ENCODE measurements around the gene MOB4. TPM values are rescaled to one million over a fixed set of nuclear protein-coding genes. Genes with fewer than 3 reads are reported as not detected.
"Not testable (repeated sequence)": the region's sequence is repeated elsewhere in the genome, so short reads cannot be mapped to it uniquely, and the experiment has no call there.

The MOB4 gene
- total RNA-seq, 1 experiment from 2014 or later, result 34.1 TPM

DNA sequence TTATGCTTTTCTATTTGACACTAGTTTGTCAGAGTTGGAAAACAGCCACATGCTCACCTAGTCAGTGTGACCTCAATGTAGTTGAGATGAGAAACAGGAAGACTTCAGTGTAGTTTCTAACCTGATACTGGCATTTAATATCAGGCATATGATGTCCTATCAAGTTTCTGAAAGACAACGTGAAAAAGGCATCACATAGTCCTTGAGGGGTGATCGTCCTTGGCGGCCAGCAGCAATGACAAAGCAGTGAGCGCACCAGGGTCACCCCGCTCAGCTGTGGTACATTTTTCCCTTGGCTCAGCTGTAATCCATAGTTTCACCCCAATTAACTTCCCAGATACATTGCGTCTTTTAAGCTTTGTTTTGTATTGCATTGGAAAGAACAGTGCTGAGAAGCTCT is 11.4 kb upstream of the MOB4 start:
- DNase-seq (ENCODE audit: low spot score), result no peak
- in situ Hi-C loops (cut with HindIII; ENCODE audit: low sequenced_read_pairs), result no loop called here

DNA sequence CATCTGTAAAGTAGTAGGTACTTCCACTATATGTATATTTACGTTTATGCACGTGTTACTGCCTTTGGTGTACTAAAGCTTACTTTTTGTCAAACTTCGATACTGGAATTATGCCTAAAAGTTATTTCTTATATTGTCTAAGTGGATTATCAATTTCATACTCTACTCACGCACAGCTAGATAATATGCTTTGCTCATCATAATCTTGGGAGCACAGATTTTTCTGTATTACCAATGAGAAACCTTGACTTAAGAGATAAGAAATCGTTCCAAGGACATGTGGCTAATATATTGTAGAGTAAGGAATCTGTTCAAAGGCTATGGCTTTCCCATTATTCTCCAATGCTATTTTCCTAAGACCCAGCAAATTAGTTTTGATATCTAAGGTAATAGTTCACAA is 9.2 kb upstream of the MOB4 start:
- DNase-seq (ENCODE audit: low spot score), result no peak
- in situ Hi-C loops (cut with HindIII; ENCODE audit: low sequenced_read_pairs), result no loop called here

DNA sequence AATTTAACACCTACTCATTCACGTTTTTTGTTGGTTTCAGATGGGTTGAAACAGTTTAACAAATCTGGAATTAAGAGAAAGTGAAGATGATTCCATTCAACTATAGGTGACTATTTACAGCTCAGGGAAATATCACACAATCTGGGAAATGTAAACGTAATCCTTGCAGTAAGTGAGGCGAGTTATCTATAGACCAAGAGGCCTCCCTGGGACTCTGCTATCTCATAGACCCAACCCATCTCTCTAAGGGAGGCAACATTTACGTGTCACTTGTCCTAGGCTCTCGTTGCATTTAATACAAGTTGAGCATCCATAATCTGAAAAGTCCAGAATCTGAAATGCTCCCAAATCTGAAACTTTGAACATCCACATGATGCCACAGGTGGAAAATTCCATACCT is 2.0 kb upstream of the MOB4 start:
- in situ Hi-C loops (cut with HindIII; ENCODE audit: low sequenced_read_pairs), result no loop called here

DNA sequence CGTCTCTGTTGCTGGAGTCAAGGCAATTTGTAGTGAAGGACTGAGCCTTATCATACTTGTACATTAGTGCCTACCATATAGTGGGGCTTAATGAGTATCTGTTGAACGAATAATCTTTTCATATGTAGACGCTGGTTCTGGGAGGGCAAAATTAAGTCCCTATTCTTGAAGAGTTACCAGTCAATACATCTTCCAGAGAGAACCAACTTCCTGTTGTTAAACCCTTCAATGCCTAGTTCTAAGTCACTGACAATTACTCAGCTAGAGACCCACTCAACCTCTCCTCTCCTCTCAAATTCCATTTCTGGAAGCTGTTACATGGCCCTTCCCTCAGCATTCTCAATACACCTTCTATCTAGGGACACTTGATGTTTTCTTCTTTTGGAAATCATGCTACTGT is 1.1 kb upstream of the MOB4 start:
- in situ Hi-C loops (cut with HindIII; ENCODE audit: low sequenced_read_pairs), result no loop called here
- DNase-seq (ENCODE audit: low spot score), result no peak

More for the DNA sequence above, 2.0 kb upstream of the MOB4 start:
- no peak for DNase-seq (ENCODE audit: low spot score)

DNA sequence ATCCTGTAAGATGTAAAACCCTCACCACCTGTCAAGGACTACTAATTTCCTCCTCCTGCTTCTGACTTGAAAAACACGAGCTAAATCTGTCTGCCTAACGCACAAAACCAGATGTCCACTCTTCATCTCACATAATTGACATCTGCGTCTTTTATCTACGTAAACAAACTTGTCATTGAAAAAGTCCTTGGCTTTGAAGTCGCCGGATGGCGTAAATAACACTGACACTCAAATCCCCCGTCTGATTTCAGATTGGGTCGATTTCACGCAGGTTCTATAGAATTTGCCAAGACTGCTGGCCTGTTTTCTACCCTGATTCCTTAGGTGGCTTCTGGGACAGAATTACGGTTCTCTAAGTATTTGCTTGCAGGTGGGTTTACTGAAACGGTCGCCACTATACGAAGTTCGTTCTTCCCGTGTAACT is 539 bp upstream of the MOB4 start:
- in situ Hi-C loops (cut with HindIII; ENCODE audit: low sequenced_read_pairs), result no loop called here
- DNase-seq (ENCODE audit: low spot score), result no peak

DNA sequence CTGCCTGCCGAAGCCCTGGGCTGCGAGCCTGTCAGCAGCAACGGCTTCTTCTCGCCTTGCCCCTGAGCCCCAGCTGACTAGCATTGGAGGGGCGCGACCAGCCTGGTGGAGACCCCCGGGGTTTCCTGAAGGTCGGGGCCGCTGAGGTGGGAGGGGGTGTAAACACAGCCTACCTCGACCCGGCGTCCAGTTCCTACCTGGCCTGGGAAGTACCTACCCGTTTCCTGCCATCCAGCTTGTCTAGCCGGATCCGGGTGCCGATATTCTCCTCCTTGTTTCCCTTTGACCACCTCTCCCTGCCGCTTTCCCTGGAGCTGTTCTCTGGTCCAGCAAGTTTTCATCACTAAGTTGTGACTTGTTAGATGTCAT is 511 bp downstream of the MOB4 start:
- in situ Hi-C loops (cut with HindIII; ENCODE audit: low sequenced_read_pairs), result no loop called here
- DNase-seq (ENCODE audit: low spot score), result peak; percentile 20

DNA sequence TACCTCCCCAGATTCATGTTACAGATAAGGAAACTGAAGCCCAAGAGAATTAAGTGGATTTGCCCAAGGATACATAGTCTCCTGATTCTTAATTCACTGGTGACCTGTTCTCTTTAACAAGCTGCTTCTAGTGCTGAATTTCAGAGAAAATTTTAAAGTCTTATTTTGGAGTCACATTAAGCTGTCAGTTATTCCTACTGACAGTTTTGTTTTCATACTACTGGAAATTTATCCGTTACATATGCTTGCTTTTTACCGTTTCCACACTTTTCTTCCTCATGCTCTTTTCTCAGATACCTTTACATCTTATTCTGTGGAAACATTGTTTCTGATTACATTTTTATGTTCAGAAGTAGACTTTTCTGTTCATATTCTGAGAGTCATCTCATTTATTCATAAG is 1.3 kb downstream of the MOB4 start:
- DNase-seq (ENCODE audit: low spot score), result no peak
- in situ Hi-C loops (cut with HindIII; ENCODE audit: low sequenced_read_pairs), result no loop called here

DNA sequence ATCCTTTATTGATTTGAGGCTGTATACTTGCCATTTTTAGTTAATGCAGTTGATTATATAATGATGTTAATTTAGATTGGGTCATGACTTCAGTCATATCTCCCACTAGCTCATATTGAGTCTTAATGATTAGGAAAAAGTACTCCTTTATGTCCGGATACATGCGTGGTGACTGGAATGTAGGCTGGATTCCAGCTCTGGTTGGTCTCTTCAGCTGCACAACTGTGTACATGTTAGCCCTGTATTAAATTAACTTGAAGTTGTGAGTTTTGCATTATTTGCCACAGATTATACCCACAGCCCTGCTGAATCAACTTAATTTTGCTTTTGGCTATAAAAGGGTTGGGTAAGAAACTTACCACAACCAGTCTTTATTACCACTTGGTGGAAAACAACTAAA is 22.5 kb downstream of the MOB4 start:
- in situ Hi-C loops (cut with HindIII; ENCODE audit: low sequenced_read_pairs), result no loop called here
- DNase-seq (ENCODE audit: low spot score), result no peak

GRCh38 chr2:197539734-197540133 is 23.9 kb downstream of the MOB4 start:
- no peak for DNase-seq (ENCODE audit: low spot score)
- in situ Hi-C loops (cut with HindIII; ENCODE audit: low sequenced_read_pairs), result no loop called here

DNA sequence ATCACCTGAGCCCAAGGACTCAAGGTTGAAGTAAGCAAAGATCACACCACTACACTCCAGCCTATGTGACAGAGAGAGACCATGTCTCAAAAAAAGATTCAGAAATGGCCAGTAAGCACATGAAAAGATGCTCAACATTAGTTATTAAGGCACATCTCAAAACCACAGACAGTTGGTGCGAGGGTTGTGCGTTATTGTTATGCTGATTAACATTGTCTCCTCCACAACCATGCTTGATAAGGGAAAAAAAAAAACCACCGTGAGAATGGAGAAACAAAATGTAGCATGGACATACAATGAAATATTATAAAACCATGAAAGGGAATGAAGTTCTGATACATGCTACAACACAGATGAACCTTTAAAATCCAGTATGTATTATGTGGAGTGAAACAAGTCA is 27.3 kb downstream of the MOB4 start:
- no peak for DNase-seq (ENCODE audit: low spot score)
- in situ Hi-C loops (cut with HindIII; ENCODE audit: low sequenced_read_pairs), result no loop called here

- in situ Hi-C loops (cut with HindIII; ENCODE audit: low sequenced_read_pairs), result no loop called here
- no peak for DNase-seq (ENCODE audit: low spot score)
Measured at GRCh38 chr2:197547163-197547900, 31.5 kb downstream of the MOB4 start.

- no peak for DNase-seq (ENCODE audit: low spot score)
- in situ Hi-C loops (cut with HindIII; ENCODE audit: low sequenced_read_pairs), result no loop called here
Measured at GRCh38 chr2:197548582-197548981, 32.7 kb downstream of the MOB4 start.

DNA sequence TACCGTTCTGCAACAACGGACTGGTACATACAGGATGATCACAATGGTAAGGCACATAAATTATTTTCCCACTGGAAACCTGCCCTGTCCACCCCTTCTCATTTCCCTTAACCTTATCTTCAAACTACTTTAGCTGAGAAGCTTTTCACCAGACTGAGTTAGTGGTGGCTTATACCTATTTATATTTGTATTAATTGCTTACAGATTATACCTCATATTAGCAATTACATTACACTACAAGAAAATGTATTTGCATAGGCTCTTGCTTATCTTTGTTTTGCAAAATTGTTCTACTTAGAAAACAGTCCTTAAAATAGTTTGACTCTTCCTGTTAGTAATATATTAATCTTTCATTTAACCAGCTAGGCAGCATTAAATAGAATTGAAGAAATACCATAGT is 35.4 kb downstream of the MOB4 start:
- in situ Hi-C loops (cut with HindIII; ENCODE audit: low sequenced_read_pairs); DNase-seq (ENCODE audit: low spot score): not testable (repeated sequence)

DNA sequence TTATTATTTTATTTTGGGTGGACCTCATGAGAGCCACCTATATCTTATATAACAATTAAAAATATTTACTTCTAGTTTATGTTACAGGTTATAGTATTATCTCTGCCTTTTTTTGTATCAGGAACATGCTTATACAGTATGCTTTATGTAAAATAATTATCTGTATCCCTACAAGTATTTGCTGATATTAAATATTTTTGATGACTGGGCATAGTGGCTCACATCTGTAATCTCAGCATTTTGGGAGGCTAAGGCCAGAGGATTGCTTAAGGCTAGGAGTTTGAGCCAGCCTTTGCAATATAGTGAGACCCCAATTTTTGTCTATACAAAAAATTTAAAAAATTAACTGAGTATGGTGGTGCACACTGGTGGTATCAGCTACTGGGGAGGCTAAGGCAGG is 39.6 kb downstream of the MOB4 start:
- in situ Hi-C loops (cut with HindIII; ENCODE audit: low sequenced_read_pairs), result no loop called here
- no peak for DNase-seq (ENCODE audit: low spot score)

DNA sequence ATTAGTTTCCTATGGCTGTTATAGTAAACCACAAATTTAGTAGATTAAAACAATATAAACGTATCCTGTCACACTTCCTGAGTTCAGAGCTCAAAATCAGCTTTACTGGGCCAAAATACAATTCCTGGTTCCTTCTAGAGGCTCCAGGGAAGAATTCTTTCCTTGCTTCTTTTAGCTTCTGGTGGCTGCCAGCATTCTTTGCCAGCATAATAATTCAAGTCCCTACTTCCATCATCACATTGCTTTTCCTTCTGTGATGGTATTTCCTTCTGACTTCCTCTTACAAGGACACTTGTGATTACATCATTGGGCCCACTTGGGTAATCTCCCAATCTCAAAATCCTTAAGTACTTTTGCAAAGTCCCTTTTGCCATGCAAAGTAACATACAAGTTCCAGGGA is 40.6 kb downstream of the MOB4 start:
- DNase-seq (ENCODE audit: low spot score), result peak; percentile 8
- in situ Hi-C loops (cut with HindIII; ENCODE audit: low sequenced_read_pairs), result no loop called here

- in situ Hi-C loops (cut with HindIII; ENCODE audit: low sequenced_read_pairs), result no loop called here
- DNase-seq (ENCODE audit: low spot score), result no peak
Measured at GRCh38 chr2:197558393-197558792, 42.5 kb downstream of the MOB4 start.

GRCh38 chr2:197559681-197560080 is 43.8 kb downstream of the MOB4 start:
- in situ Hi-C loops (cut with HindIII; ENCODE audit: low sequenced_read_pairs), result no loop called here
- DNase-seq (ENCODE audit: low spot score), result no peak

DNA sequence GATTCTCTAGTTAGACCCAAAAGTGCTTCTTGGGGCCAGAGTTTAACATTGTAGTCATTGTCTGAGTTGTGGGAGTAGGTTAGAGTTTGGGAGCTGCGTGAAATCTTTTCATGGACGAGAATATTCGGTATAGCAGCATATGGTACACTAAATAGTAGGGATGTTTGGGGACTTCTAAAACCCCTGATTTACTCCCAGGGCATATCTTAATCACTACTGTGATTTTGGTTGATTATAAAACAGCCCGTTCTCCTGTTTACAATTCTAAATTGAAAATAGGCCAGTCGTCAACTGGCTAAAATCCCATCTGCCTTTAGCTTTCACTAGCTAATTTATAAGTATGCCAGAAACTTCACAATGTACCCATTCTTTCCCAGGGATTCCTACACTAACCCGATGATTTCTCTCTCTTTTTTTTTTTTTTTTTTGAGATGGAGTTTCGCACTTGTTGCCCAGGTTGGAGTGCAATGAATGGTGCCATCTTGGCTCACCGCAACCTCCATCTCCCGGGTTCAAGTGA is 44.3 kb downstream of the MOB4 start:
- in situ Hi-C loops (cut with HindIII; ENCODE audit: low sequenced_read_pairs), result no loop called here
- DNase-seq (ENCODE audit: low spot score), result no peak

DNA sequence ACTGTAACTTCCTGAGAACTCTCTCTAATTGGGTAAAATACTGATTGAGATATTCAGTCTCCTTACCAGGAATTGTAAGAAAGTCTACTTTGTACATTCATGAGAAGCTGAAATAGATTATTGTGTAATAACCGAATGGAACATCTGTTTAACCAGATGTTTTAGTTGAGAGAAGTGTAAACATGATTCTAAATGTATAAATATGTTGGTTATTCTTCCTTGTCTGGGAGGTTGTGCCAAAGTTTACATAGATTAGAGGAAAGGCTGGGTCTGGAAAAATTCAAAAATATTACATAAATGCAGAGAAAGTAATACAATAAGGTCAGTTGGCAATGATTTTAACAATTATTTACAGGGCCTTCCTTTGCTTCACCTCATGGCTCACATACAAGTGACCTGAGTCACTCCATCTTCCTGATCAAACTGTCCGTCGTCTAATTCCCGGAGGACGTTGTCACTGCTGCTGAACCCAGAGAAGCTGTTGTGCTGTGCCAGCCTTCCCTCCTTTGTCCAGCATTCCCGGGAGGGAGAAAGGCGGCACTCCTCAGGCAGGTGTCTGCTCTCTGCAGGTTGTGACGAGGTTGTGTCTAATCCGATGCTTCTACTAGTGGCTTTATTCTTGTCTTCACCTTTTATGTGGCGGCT is 55.9 kb downstream of the MOB4 start:
- no peak for DNase-seq (ENCODE audit: low spot score)
- in situ Hi-C loops (cut with HindIII; ENCODE audit: low sequenced_read_pairs), result no loop called here

DNA sequence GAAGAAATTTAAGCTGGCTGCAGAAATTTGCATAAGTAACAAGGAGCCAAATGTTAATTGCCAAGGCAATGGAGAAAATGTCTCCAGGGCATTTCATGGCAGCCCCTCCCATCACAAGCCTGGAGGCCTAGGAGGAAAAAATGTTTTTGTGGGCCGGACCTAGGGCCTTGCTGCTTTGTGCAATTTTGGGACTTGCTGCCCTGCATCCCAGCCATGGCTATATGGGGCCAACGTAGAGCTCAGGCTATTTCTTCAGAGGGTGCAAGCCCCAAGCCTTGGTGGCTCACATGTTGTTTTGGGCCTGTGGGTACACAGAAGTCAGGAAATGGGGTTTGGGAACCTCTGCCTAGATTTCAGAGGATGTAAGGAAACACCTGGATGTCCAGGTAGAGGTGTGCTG is 57.7 kb downstream of the MOB4 start:
- no peak for DNase-seq (ENCODE audit: low spot score)
- in situ Hi-C loops (cut with HindIII; ENCODE audit: low sequenced_read_pairs), result no loop called here

DNA sequence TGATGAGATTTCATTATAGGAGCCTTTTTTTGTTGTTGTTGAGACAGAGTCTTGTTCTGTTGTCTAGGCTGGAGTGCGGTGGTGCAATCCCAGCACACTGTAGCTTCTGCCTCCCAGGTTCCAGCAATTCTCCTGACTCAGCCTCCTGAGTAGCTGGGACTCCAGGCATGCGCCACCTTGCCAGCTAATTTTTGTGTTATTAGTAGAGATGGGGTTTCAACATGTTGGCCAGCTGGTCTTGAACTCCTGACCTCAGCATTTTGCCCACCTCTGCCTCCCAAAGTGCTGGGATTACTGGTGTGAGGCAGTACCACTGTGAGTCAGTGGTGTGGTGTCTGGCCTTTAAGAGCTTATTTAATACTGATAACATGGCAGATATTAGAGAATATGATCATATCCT is 60.1 kb downstream of the MOB4 start:
- in situ Hi-C loops (cut with HindIII; ENCODE audit: low sequenced_read_pairs), result no loop called here
- DNase-seq (ENCODE audit: low spot score), result no peak
